Measurements from ENCODE around the gene KHDC4. TPM values are rescaled to one million over a fixed set of nuclear protein-coding genes. Genes with fewer than 3 reads are reported as not detected.

The KHDC4 gene
- total RNA-seq, 1 donor from 2014 or later, result 51.8 TPM

DNA sequence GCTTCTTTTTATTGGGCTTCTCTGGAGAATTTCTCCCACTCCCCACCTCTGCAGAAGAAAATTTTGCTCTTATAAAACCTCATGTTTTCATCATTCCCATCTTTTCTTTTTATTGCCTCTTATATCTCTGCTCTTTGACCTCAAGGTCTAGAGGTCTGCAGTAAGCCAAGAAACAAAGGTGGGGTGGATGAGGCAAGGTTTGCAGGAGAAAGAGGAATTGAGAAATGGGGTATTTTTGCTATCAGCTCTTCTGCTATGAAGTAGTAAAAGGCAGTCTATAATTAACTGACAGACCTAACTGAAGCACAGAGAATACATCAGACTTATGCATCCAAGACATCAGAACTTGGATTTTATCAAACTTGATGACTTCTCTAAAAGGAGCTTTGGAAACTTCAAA is 52.0 kb downstream of the KHDC4 start:
- no peak for DNase-seq

DNA sequence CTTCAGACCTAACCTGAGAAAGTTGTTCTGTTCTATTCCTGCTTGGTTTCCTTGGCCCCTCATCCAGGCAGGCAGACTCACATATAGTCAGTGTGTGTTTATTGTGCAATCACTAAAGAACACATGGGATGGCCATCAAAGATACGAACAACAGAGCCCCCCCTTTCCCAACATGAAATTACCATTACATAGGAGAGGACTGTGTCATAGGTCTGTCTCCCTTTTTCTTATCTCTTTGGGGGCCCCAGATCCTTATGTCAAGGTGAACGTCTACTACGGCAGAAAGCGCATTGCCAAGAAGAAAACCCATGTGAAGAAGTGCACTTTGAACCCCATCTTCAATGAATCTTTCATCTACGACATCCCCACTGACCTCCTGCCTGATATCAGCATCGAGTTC is 53.3 kb downstream of the KHDC4 start:
- TF ChIP-seq, protein P1, sequence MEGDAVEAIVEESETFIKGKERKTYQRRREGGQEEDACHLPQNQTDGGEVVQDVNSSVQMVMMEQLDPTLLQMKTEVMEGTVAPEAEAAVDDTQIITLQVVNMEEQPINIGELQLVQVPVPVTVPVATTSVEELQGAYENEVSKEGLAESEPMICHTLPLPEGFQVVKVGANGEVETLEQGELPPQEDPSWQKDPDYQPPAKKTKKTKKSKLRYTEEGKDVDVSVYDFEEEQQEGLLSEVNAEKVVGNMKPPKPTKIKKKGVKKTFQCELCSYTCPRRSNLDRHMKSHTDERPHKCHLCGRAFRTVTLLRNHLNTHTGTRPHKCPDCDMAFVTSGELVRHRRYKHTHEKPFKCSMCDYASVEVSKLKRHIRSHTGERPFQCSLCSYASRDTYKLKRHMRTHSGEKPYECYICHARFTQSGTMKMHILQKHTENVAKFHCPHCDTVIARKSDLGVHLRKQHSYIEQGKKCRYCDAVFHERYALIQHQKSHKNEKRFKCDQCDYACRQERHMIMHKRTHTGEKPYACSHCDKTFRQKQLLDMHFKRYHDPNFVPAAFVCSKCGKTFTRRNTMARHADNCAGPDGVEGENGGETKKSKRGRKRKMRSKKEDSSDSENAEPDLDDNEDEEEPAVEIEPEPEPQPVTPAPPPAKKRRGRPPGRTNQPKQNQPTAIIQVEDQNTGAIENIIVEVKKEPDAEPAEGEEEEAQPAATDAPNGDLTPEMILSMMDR (IDR thresholded peaks at IDR 0.05; ENCODE audit: partially characterized antibody, unreplicated experiment), result no peak
- H3K27ac Mint-ChIP-seq (ENCODE audit: unreplicated experiment), result no peak overlapping the region
- H3K4me1 Mint-ChIP-seq (ENCODE audit: low read depth, unreplicated experiment), result peaks cover 6% of the 10 kb centered on the region
- peaks cover 9% of the 10 kb centered on the region for H3K36me3 Mint-ChIP-seq (ENCODE audit: unreplicated experiment)
- H3K27me3 Mint-ChIP-seq (ENCODE audit: unreplicated experiment), result peaks cover 8% of the 10 kb centered on the region
- H3K9me3 Mint-ChIP-seq (ENCODE audit: unreplicated experiment), result peaks cover 15% of the 10 kb centered on the region
- no peak for DNase-seq
- no peak overlapping the region for H3K4me3 Mint-ChIP-seq (ENCODE audit: unreplicated experiment)

More for the DNA sequence above, 52.0 kb downstream of the KHDC4 start:
- H3K9me3 Mint-ChIP-seq (ENCODE audit: unreplicated experiment), result peaks cover 15% of the 10 kb centered on the region
- no peak overlapping the region for H3K4me3 Mint-ChIP-seq (ENCODE audit: unreplicated experiment)
- H3K27me3 Mint-ChIP-seq (ENCODE audit: unreplicated experiment), result peaks cover 8% of the 10 kb centered on the region
- TF ChIP-seq, protein P1 (IDR thresholded peaks at IDR 0.05; ENCODE audit: partially characterized antibody, unreplicated experiment), result no peak
- peaks cover 4% of the 10 kb centered on the region for H3K4me1 Mint-ChIP-seq (ENCODE audit: low read depth, unreplicated experiment)
- no peak overlapping the region for H3K27ac Mint-ChIP-seq (ENCODE audit: unreplicated experiment)
- H3K36me3 Mint-ChIP-seq (ENCODE audit: unreplicated experiment), result peaks cover 5% of the 10 kb centered on the region

DNA sequence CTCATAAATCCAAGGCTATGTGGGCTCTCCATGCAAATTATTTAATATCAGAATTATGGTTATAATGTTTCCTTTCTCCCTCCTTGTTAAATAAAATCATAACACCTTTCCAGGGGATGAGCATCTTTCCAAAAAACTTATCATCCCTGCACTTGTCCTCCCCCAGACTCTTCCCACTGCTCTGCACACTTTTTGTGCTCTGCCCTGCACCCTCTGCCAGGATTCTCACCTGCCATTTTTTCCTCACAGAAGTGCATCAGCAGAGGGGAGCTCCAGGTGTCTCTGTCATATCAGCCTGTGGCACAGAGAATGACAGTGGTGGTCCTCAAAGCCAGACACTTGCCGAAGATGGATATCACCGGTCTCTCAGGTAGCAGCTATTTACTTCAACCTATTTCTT is 54.0 kb downstream of the KHDC4 start:
- Mint-ChIP-seq H3K27ac (ENCODE audit: unreplicated experiment) (no peak overlapping the region), H3K9me3 (ENCODE audit: unreplicated experiment) (peaks cover 15% of the 10 kb centered on the region), H3K27me3 (ENCODE audit: unreplicated experiment) (peaks cover 8% of the 10 kb centered on the region), H3K4me3 (ENCODE audit: unreplicated experiment) (no peak overlapping the region), H3K4me1 (ENCODE audit: low read depth, unreplicated experiment) (peaks cover 6% of the 10 kb centered on the region), H3K36me3 (ENCODE audit: unreplicated experiment) (peaks cover 9% of the 10 kb centered on the region)
- TF ChIP-seq, protein P1 (IDR thresholded peaks at IDR 0.05; ENCODE audit: partially characterized antibody, unreplicated experiment), result no peak
- DNase-seq, result no peak

DNA sequence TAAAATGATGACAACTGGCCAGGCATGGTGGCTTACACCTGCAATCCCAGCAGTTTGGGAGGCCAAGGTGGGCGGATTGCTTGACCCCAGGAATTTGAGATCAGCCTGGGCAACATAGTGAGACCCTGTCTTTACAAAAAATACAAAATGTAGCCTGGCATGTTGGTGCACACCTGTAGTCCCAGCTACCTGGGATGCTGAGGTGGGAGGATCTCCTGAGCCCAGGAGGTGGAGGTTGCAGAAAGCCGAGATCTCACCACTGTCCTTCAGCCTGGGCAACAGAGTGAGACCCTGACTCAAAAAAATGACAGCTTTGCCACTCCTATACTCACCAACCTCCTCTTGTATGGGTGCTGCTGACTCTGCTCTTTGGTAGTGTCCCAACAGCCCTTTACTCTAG is 56.3 kb downstream of the KHDC4 start:
- Mint-ChIP-seq H3K9me3 (ENCODE audit: unreplicated experiment) (peaks cover 12% of the 10 kb centered on the region), H3K4me1 (ENCODE audit: low read depth, unreplicated experiment) (peaks cover 6% of the 10 kb centered on the region), H3K27ac (ENCODE audit: unreplicated experiment) (no peak overlapping the region), H3K27me3 (ENCODE audit: unreplicated experiment) (peaks cover 8% of the 10 kb centered on the region), H3K36me3 (ENCODE audit: unreplicated experiment) (peaks cover 9% of the 10 kb centered on the region), H3K4me3 (ENCODE audit: unreplicated experiment) (no peak overlapping the region)
- TF ChIP-seq, protein P1 (IDR thresholded peaks at IDR 0.05; ENCODE audit: partially characterized antibody, unreplicated experiment), result no peak
- DNase-seq, result no peak

DNA sequence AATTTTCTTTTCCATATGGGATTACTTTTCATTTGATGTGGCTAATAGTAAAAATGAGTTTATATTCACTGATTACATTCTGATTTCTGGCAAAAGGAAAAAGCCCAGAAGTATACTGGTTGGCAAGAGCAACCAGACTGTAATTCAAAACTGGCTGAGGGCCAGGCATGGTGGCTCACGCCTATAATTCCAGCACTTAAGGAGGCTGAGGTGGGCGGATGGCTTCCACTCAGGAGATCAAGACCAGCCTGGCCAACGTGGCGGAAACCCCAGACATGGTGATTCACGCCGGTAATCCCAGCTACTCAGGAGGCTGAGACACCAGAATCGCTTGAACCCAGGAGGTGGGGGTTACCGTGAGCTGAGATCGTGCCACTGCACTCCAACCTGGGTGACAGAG is 60.4 kb downstream of the KHDC4 start:
- peaks cover 6% of the 10 kb centered on the region for H3K27me3 Mint-ChIP-seq (ENCODE audit: unreplicated experiment)
- H3K4me1 Mint-ChIP-seq (ENCODE audit: low read depth, unreplicated experiment), result peaks cover 23% of the 10 kb centered on the region
- peaks cover 8% of the 10 kb centered on the region for H3K9me3 Mint-ChIP-seq (ENCODE audit: unreplicated experiment)
- H3K27ac Mint-ChIP-seq (ENCODE audit: unreplicated experiment), result no peak overlapping the region
- no peak for DNase-seq
- no peak overlapping the region for H3K4me3 Mint-ChIP-seq (ENCODE audit: unreplicated experiment)
- H3K36me3 Mint-ChIP-seq (ENCODE audit: unreplicated experiment), result peaks cover 7% of the 10 kb centered on the region
- TF ChIP-seq, protein P1 (IDR thresholded peaks at IDR 0.05; ENCODE audit: partially characterized antibody, unreplicated experiment), result no peak
